Trophoblast cell (in vitro differentiated cells and primary cell): ENCODE measurements around the gene AGBL4.
A peak's percentile ranks its signal among the peaks of the same experiment; 100 is the strongest.
"Not testable (repeated sequence)": the region's sequence is repeated elsewhere in the genome, so short reads cannot be mapped to it uniquely, and the experiment has no call there.

Source experiments
- DNase-seq, 2 donors: peaks; one replicate each; pipeline ENCODE4 v3.0.0-alpha.2; 2016
- H2AFZ ChIP-seq: 2 replicates; pipeline ENCODE4 v1.6.1; 2013; ENCODE audit warnings: low read length, moderate library complexity, mild to moderate bottlenecking; ENCODE audit not compliant: insufficient read depth, poor library complexity
- H2AK5ac ChIP-seq: 2 replicates; pipeline ENCODE4 v1.6.1; 2013; ENCODE audit warnings: mild to moderate bottlenecking, low read length
- H2BK120ac ChIP-seq: 2 replicates; pipeline ENCODE4 v1.6.1; 2013; ENCODE audit warnings: low read length, mild to moderate bottlenecking, moderate library complexity; ENCODE audit not compliant: insufficient read depth, poor library complexity
- H2BK12ac ChIP-seq: 2 replicates; pipeline ENCODE4 v1.6.1; 2013; ENCODE audit warnings: mild to moderate bottlenecking, low read length, moderate library complexity
- H2BK5ac ChIP-seq: 2 replicates; pipeline ENCODE4 v1.6.1; 2013; ENCODE audit warnings: low read length, low read depth, moderate library complexity, mild to moderate bottlenecking; ENCODE audit not compliant: poor library complexity
- H3K14ac ChIP-seq: 2 replicates; pipeline ENCODE4 v1.6.1; 2013; ENCODE audit warnings: mild to moderate bottlenecking, low read length
- H3K18ac ChIP-seq: 2 replicates; pipeline ENCODE4 v1.6.1; 2013; ENCODE audit warnings: mild to moderate bottlenecking, low read length
- H3K23ac ChIP-seq: 2 replicates; pipeline ENCODE4 v1.6.1; 2013; ENCODE audit warnings: low read length
- H3K27ac ChIP-seq: 2 replicates; pipeline ENCODE4 v1.5.1; 2013; ENCODE audit warnings: low read depth, mild to moderate bottlenecking, inconsistent platforms, low read length, moderate library complexity
- H3K27me3 ChIP-seq: 2 replicates; pipeline ENCODE4 v1.6.1; 2013; ENCODE audit warnings: inconsistent platforms, mild to moderate bottlenecking, low read length, moderate library complexity; ENCODE audit not compliant: insufficient read depth
- H3K36me3 ChIP-seq, 2 experiments: 1 replicate in 1 of 2; 2 replicates in 1 of 2; pipeline ENCODE4 v1.6.1; 2013; ENCODE audit warnings: low read length in 2 of 2, mild to moderate bottlenecking in 2 of 2, moderate library complexity in 1 of 2; ENCODE audit not compliant: insufficient read depth in 2 of 2, control insufficient read depth in 1 of 2
- H3K4ac ChIP-seq: 2 replicates; pipeline ENCODE4 v1.6.1; 2013; ENCODE audit warnings: low read depth, mild to moderate bottlenecking, low read length, moderate library complexity
- H3K4me1 ChIP-seq, 2 experiments: 1 replicate in 1 of 2; 2 replicates in 1 of 2; pipeline ENCODE4 v1.6.1; 2013; ENCODE audit warnings: low read length in 2 of 2, mild to moderate bottlenecking in 2 of 2, moderate library complexity in 1 of 2; ENCODE audit not compliant: insufficient read depth in 2 of 2, control insufficient read depth in 1 of 2
- H3K4me2 ChIP-seq: 2 replicates; pipeline ENCODE4 v1.6.1; 2013; ENCODE audit warnings: inconsistent platforms, mild to moderate bottlenecking, low read length, moderate library complexity
- H3K4me3 ChIP-seq: 2 replicates; pipeline ENCODE4 v1.5.1; 2013; ENCODE audit warnings: mild to moderate bottlenecking, low read depth, low read length, inconsistent platforms
- H3K79me1 ChIP-seq: one replicate; pipeline ENCODE4 v1.6.1; 2013; ENCODE audit warnings: low read length
- H3K79me2 ChIP-seq: 2 replicates; pipeline ENCODE4 v1.6.1; 2013; ENCODE audit warnings: low read length, mild to moderate bottlenecking; ENCODE audit not compliant: control insufficient read depth, insufficient read depth, poor library complexity
- H3K9ac ChIP-seq: 2 replicates; pipeline ENCODE4 v1.6.1; 2013; ENCODE audit warnings: mild to moderate bottlenecking, low read length
- H3K9me3 ChIP-seq: 2 replicates; pipeline ENCODE4 v1.6.1; 2013; ENCODE audit warnings: low read depth, mild to moderate bottlenecking, control low read depth, inconsistent platforms, low read length; ENCODE audit not compliant: insufficient read depth
- H4K12ac ChIP-seq: 2 replicates; pipeline ENCODE4 v1.6.1; 2013; ENCODE audit warnings: low read depth, mild to moderate bottlenecking, low read length, moderate library complexity
- H4K8ac ChIP-seq: 2 replicates; pipeline ENCODE4 v1.6.1; 2013; ENCODE audit warnings: low read depth, mild to moderate bottlenecking, low read length, moderate library complexity
- H4K91ac ChIP-seq: one replicate; pipeline ENCODE4 v1.6.1; 2013; ENCODE audit warnings: low read depth, mild to moderate bottlenecking, low read length, moderate library complexity
- WGBS: extraction: QIAGEN DNeasy Blood & Tissue Kit; methylation state at CpG from one replicate; pipeline ENCODE4 v1.1.7; 2013; ENCODE audit warnings: missing lambda C conversion rate; ENCODE audit not compliant: insufficient read length, insufficient coverage; ENCODE audit errors: extremely low coverage; 5-methylcytosine and 5-hydroxymethylcytosine counted together

The AGBL4 gene

DNA sequence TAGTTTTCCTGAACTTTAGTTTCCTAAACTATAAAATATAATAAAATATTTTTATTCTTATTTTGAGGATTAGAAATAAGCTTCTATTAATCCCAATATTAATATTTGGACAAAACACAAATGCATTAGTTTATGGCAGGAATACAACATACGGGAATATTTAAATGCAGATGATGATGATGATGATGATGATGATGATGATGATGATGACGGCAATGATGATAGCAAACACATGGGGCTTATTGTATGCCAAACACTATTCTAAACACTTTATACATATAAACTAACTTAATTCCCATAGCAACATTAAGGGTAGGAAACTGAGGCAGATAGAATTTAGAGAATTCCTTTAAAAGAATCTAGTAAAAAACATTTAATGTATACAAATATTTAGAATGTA is 705.5 kb downstream of the AGBL4 start:
- no peak overlapping the region for H3K4ac ChIP-seq
- no peak overlapping the region for H3K27ac ChIP-seq
- no CpG with 5 or more reads among the region's 2 CpGs for WGBS
- no peak overlapping the region for H2BK5ac ChIP-seq
- H2AFZ ChIP-seq = no peak overlapping the region
- no peaks in the 10 kb centered on the region for H3K4me1 ChIP-seq
- H3K14ac ChIP-seq = no peak overlapping the region
- H3K4me3 ChIP-seq = no peak overlapping the region
- DNase-seq = no peak
- H2BK120ac ChIP-seq = no peak overlapping the region
- H4K91ac ChIP-seq = no peak overlapping the region
- no peak overlapping the region for H3K18ac ChIP-seq
- H3K79me1 ChIP-seq = no peaks in the 10 kb centered on the region
- H3K36me3 ChIP-seq = no peaks in the 10 kb centered on the region
- no peak overlapping the region for H4K12ac ChIP-seq
- no peak overlapping the region for H3K23ac ChIP-seq
- H2BK12ac ChIP-seq = no peak overlapping the region
- no peaks in the 10 kb centered on the region for H3K27me3 ChIP-seq
- H3K79me2 ChIP-seq = no peaks in the 10 kb centered on the region
- no peak overlapping the region for H2AK5ac ChIP-seq
- H3K9ac ChIP-seq = no peak overlapping the region
- no peak overlapping the region for H4K8ac ChIP-seq
- H3K9me3 ChIP-seq = no peaks in the 10 kb centered on the region
- no peak overlapping the region for H3K4me2 ChIP-seq

DNA sequence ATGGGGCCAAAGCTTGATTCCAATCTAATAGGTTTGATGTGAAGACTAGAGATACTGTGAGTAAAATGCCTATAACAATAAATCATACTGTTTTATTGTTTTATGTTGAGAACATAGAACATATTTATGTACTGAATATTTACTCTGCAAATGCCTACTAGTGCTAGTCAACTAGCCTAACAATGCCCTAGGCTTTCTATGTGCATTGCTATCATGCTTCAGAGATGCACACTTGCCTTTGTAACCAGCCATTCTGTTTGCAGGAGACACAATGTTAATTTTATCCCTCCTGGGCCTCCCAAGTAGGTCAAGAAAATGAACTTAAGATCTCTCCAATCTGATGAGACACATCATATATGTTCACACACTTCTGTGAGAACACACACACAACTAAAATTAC is 716.3 kb downstream of the AGBL4 start:
- Histone ChIP-seq H3K4me1 (no peaks in the 10 kb centered on the region), H2AK5ac (no peak overlapping the region), H3K36me3 (no peaks in the 10 kb centered on the region), H3K9ac (no peak overlapping the region), H2AFZ (no peak overlapping the region), H3K23ac (no peak overlapping the region), H3K9me3 (no peaks in the 10 kb centered on the region), H2BK120ac (no peak overlapping the region), H3K79me1 (no peaks in the 10 kb centered on the region), H4K12ac (no peak overlapping the region), H3K4me2 (no peak overlapping the region), H3K27ac (no peak overlapping the region), H2BK12ac (no peak overlapping the region), H3K4ac (no peak overlapping the region), H4K8ac (no peak overlapping the region), H2BK5ac (no peak overlapping the region), H3K14ac (no peak overlapping the region), H4K91ac (no peak overlapping the region), H3K27me3 (no peaks in the 10 kb centered on the region), H3K18ac (no peak overlapping the region), H3K79me2 (no peaks in the 10 kb centered on the region), H3K4me3 (no peak overlapping the region)
- DNase-seq = peak in 1 of 2 donors; percentile 23

DNA sequence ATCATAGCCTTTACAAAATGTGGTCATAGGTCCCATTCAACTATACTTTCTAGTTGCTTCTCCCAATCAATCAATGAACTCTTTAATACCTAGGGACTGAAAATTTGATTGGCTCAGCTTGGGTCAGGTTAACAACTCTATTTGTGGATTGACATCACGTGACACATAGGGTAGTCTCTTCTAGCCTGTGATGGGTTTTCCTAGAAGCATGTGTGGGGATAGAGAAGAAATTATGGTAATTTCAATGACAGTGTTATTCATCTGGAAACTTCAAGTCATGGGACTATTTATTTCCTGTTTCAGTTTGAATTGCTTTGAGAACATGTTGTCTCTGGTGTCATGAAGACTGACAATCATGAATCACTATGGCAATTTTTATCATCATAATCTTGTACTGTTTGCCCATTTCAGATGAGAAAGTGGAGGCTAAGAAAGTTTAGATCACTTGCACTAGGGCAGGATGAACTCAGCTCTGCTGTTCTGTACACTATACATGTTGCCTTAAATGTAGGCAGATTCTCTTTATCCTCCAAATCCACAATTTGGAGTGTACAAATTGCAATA is 717.2 kb downstream of the AGBL4 start:
- no peak overlapping the region for H3K4ac ChIP-seq
- no peak overlapping the region for H2BK120ac ChIP-seq
- no peaks in the 10 kb centered on the region for H3K4me1 ChIP-seq
- H4K91ac ChIP-seq = no peak overlapping the region
- no peak overlapping the region for H3K4me3 ChIP-seq
- H3K4me2 ChIP-seq = no peak overlapping the region
- no peak overlapping the region for H2BK12ac ChIP-seq
- DNase-seq = no peak
- H3K27me3 ChIP-seq = no peaks in the 10 kb centered on the region
- WGBS = no CpG with 5 or more reads among the region's 1 CpG
- H3K9me3 ChIP-seq = no peaks in the 10 kb centered on the region
- H3K23ac ChIP-seq = no peak overlapping the region
- H3K18ac ChIP-seq = no peak overlapping the region
- H3K79me2 ChIP-seq = no peaks in the 10 kb centered on the region
- no peak overlapping the region for H3K14ac ChIP-seq
- H3K9ac ChIP-seq = no peak overlapping the region
- H2AK5ac ChIP-seq = no peak overlapping the region
- no peak overlapping the region for H2BK5ac ChIP-seq
- no peak overlapping the region for H4K12ac ChIP-seq
- no peaks in the 10 kb centered on the region for H3K79me1 ChIP-seq
- no peak overlapping the region for H4K8ac ChIP-seq
- H3K36me3 ChIP-seq = no peaks in the 10 kb centered on the region
- H3K27ac ChIP-seq = no peak overlapping the region
- no peak overlapping the region for H2AFZ ChIP-seq

DNA sequence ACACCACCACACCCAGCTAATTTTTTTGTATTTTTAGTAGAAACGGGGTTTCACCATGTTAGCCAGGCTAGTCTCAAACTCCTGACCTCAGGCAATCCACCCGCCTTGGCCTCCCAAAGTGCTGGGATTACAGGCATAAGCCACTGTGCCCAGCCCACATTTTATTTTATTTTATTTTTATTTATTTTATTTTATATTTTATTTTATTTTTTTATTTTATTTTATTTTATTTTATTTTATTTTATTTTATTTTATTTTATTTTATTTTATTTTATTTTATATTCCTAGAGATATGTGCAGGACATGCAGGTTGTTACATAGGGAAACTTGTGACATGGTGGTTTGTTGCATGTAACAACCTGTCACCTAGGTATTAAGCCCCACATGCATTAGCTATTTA is 721.4 kb downstream of the AGBL4 start:
- not testable (repeated sequence) for H3K9ac ChIP-seq, H3K14ac ChIP-seq, H3K79me1 ChIP-seq, H3K36me3 ChIP-seq, H3K4me3 ChIP-seq, H4K12ac ChIP-seq, H2BK12ac ChIP-seq, H3K4me1 ChIP-seq, H3K4me2 ChIP-seq, H3K9me3 ChIP-seq, H2AFZ ChIP-seq, H2BK5ac ChIP-seq, H4K8ac ChIP-seq, H3K79me2 ChIP-seq, H3K27ac ChIP-seq, H3K4ac ChIP-seq, H2BK120ac ChIP-seq, H3K23ac ChIP-seq, H3K27me3 ChIP-seq, H3K18ac ChIP-seq, H4K91ac ChIP-seq, DNase-seq, H2AK5ac ChIP-seq
- WGBS = no CpG with 5 or more reads among the region's 2 CpGs
